ENCODE measurements around the gene TMEM51. TPM values are rescaled to one million over a fixed set of nuclear protein-coding genes. Genes with fewer than 3 reads are reported as not detected.

Gene TMEM51
- total and polyA plus RNA-seq, 9 of the 15 experiments (the other 6 are each of a cell fraction or from before 2014, with no cell fraction given) = 0.06 to 1.4 (median 0.58) TPM

GRCh38 chr1:15220825-15221431 lies 67.4 kb downstream of the TMEM51 start:
- Histone ChIP-seq H3K36me3 (ENCODE audit: control insufficient read depth, insufficient read depth, low read length) (no peaks in the 10 kb centered on the region), H3K9ac (ENCODE audit: insufficient read depth in 1 of 2, low read depth in 2 of 2, low read length in 2 of 2) (no peak overlapping the region), H3K27ac (ENCODE audit: extremely low read depth, low read depth, low read length) (no peak overlapping the region), H3K4me1 (replicated peaks in 1 of 2; ENCODE audit: control insufficient read depth in 2 of 2, insufficient read depth in 2 of 2, low read length in 2 of 2) (peaks cover 0 to 22% of the 10 kb centered on the region in 2 experiments; a peak in 3 of 5 replicates), H3K4me3 (no peak overlapping the region), H3K27me3 (ENCODE audit: control insufficient read depth in 2 of 2, insufficient read depth in 2 of 2, low read length in 2 of 2) (peaks cover 5 to 34% of the 10 kb centered on the region in 2 experiments; a peak in 4 of 5 replicates), H2AFZ (ENCODE audit: low read depth, low read length) (no peak overlapping the region), H3K79me2 (ENCODE audit: control insufficient read depth, insufficient read depth, low read length) (no peaks in the 10 kb centered on the region), H4K20me1 (replicated peaks; ENCODE audit: control insufficient read depth, insufficient read depth, low read length) (no peaks in the 10 kb centered on the region), H3K9me3 (replicated peaks; ENCODE audit: control insufficient read depth, insufficient read depth, low read depth, low read length) (no peaks in the 10 kb centered on the region), H3K9me1 (ENCODE audit: control insufficient read depth, insufficient read depth, low read length) (no peaks in the 10 kb centered on the region), H3K4me2 (ENCODE audit: insufficient read depth, low read length) (no peak overlapping the region)
- in situ Hi-C loops (cut with MboI) = no loop called here
- DNase-seq (ENCODE audit: extremely low read depth in 1 of 4, low spot score in 3 of 4) (no peak), FAIRE-seq (no peak), ATAC-seq (no peak)
- CTCF ChIA-PET (ENCODE audit: low intra/inter-chr PET ratio) = interaction anchor here (0.7 kb wide), 1 partner anchor 933 kb away, joined by 5 read pairs; no protein-coding TSS in a partner anchor
- POLR2A ChIA-PET = no interaction called here
- WGBS (ENCODE audit: insufficient coverage, low coverage, missing lambda C conversion rate) = 10% methylated on average over 7 of the region's 7 CpGs
- no TSS peak for BruUV-seq (replicated peaks)
- no peak for TF ChIP-seq MED1 (CRISPR knock-in tag; IDR thresholded peaks at IDR 0.05; ENCODE audit: borderline replicate concordance)
- TF ChIP-seq ZNF146 (CRISPR knock-in tag; IDR thresholded peaks at IDR 0.05; ENCODE audit: unreplicated experiment) = no peak
- no peak for TF ChIP-seq NR0B1 (IDR thresholded peaks at IDR 0.05; ENCODE audit: partially characterized antibody)
- TF ChIP-seq FOSL1 (tag; conservative IDR thresholded peaks at IDR 0.05) = 0 out of 2 replicates have a peak, but pooled peaks have one; percentile 24
- no peak for TF ChIP-seq ZNF778 (CRISPR knock-in tag; IDR thresholded peaks at IDR 0.05)
- intact Hi-C loops (cut with micrococcal nuclease) = no loop called here
